ENCODE results near the gene DPP8. TPM values are rescaled to one million over a fixed set of nuclear protein-coding genes. Genes with fewer than 3 reads are reported as not detected.

DPP8 gene
- total RNA-seq, 1 experiment from 2014 or later = 42.0 TPM

GRCh38 chr15:65518633-65519285 lies 1.3 kb upstream of the DPP8 start:
- H3K27me3 ChIP-seq (ENCODE audit: low read length) = no peaks in the 10 kb centered on the region
- H3K4me3 ChIP-seq (ENCODE audit: low read length) = no peak overlapping the region
- peak overlapping the region; percentile 70 for H3K27ac ChIP-seq (ENCODE audit: low read length)
- H3K36me3 ChIP-seq (ENCODE audit: insufficient read depth, low read length) = peaks cover 11% of the 10 kb centered on the region; the same call in 1 of the 2 replicates
- no peak overlapping the region for H3K9ac ChIP-seq (ENCODE audit: low read length)
- H2AFZ ChIP-seq (ENCODE audit: low read length) = no peak overlapping the region
- peaks cover 37% of the 10 kb centered on the region for H3K79me2 ChIP-seq (ENCODE audit: low read length)
- H4K20me1 ChIP-seq (ENCODE audit: insufficient read depth, low read depth, low read length) = peaks cover 15% of the 10 kb centered on the region
- no peaks in the 10 kb centered on the region for H3K9me3 ChIP-seq (ENCODE audit: low read length)
- peaks cover 43% of the 10 kb centered on the region for H3K4me1 ChIP-seq (ENCODE audit: low read length)
- peak; percentile 37 for DNase-seq
- H3K9me2 ChIP-seq (replicated peaks; ENCODE audit: insufficient read depth, low read length) = no peaks in the 10 kb centered on the region
- H3K4me2 ChIP-seq (ENCODE audit: low read depth, low read length, poor library complexity, severe bottlenecking) = peak overlapping the region; percentile 75

- peak overlapping the region; percentile 94 for H3K4me3 ChIP-seq (ENCODE audit: low read length)
- no peak overlapping the region; the same call in 1 of the 2 replicates for H3K27ac ChIP-seq (ENCODE audit: low read length)
- peak overlapping the region; percentile 41; the same call in 1 of the 2 replicates for H2AFZ ChIP-seq (ENCODE audit: low read length)
- H4K20me1 ChIP-seq (ENCODE audit: insufficient read depth, low read depth, low read length) = peaks cover 15% of the 10 kb centered on the region
- peaks cover 43% of the 10 kb centered on the region for H3K79me2 ChIP-seq (ENCODE audit: low read length)
- peaks cover 13% of the 10 kb centered on the region; the same call in 1 of the 2 replicates for H3K36me3 ChIP-seq (ENCODE audit: insufficient read depth, low read length)
- peak overlapping the region; percentile 97 for H3K9ac ChIP-seq (ENCODE audit: low read length)
- peak overlapping the region; percentile 97 for H3K4me2 ChIP-seq (ENCODE audit: low read depth, low read length, poor library complexity, severe bottlenecking)
- no peaks in the 10 kb centered on the region for H3K27me3 ChIP-seq (ENCODE audit: low read length)
- no peaks in the 10 kb centered on the region for H3K9me2 ChIP-seq (replicated peaks; ENCODE audit: insufficient read depth, low read length)
- peaks cover 43% of the 10 kb centered on the region for H3K4me1 ChIP-seq (ENCODE audit: low read length)
- DNase-seq = no peak
- no peaks in the 10 kb centered on the region for H3K9me3 ChIP-seq (ENCODE audit: low read length)
Observed at GRCh38 chr15:65517866-65518207, 348 bp upstream of the DPP8 start.

GRCh38 chr15:65512807-65513416 lies 4.6 kb downstream of the DPP8 start:
- no peak overlapping the region for H3K4me2 ChIP-seq (ENCODE audit: low read depth, low read length, poor library complexity, severe bottlenecking)
- no peak overlapping the region for H2AFZ ChIP-seq (ENCODE audit: low read length)
- peaks cover 17% of the 10 kb centered on the region for H3K4me1 ChIP-seq (ENCODE audit: low read length)
- H3K27me3 ChIP-seq (ENCODE audit: low read length) = no peaks in the 10 kb centered on the region
- H3K4me3 ChIP-seq (ENCODE audit: low read length) = no peak overlapping the region
- no peaks in the 10 kb centered on the region for H3K9me3 ChIP-seq (ENCODE audit: low read length)
- H4K20me1 ChIP-seq (ENCODE audit: insufficient read depth, low read depth, low read length) = peaks cover 15% of the 10 kb centered on the region
- no peaks in the 10 kb centered on the region for H3K9me2 ChIP-seq (replicated peaks; ENCODE audit: insufficient read depth, low read length)
- DNase-seq = peak; percentile 37
- no peak overlapping the region for H3K27ac ChIP-seq (ENCODE audit: low read length)
- no peak overlapping the region for H3K9ac ChIP-seq (ENCODE audit: low read length)
- peaks cover 74% of the 10 kb centered on the region for H3K79me2 ChIP-seq (ENCODE audit: low read length)
- peaks cover 44% of the 10 kb centered on the region; the same call in 1 of the 2 replicates for H3K36me3 ChIP-seq (ENCODE audit: insufficient read depth, low read length)

- no peak overlapping the region for H3K27ac ChIP-seq (ENCODE audit: low read length)
- H3K9me3 ChIP-seq (ENCODE audit: low read length) = no peaks in the 10 kb centered on the region
- no peak for DNase-seq
Observed at GRCh38 chr15:65512189-65512588, 5.3 kb downstream of the DPP8 start.

GRCh38 chr15:65509321-65509720 lies 8.2 kb downstream of the DPP8 start:
- H3K9me2 ChIP-seq (replicated peaks; ENCODE audit: insufficient read depth, low read length) = no peaks in the 10 kb centered on the region
- H4K20me1 ChIP-seq (ENCODE audit: insufficient read depth, low read depth, low read length) = no peaks in the 10 kb centered on the region
- H3K9me3 ChIP-seq (ENCODE audit: low read length) = no peaks in the 10 kb centered on the region
- H3K36me3 ChIP-seq (ENCODE audit: insufficient read depth, low read length) = peaks cover 51% of the 10 kb centered on the region
- H3K4me1 ChIP-seq (ENCODE audit: low read length) = no peaks in the 10 kb centered on the region
- DNase-seq = peak; percentile 15
- H3K9ac ChIP-seq (ENCODE audit: low read length) = no peak overlapping the region
- peaks cover 52% of the 10 kb centered on the region for H3K79me2 ChIP-seq (ENCODE audit: low read length)
- H3K4me2 ChIP-seq (ENCODE audit: low read depth, low read length, poor library complexity, severe bottlenecking) = no peak overlapping the region
- H3K27ac ChIP-seq (ENCODE audit: low read length) = no peak overlapping the region
- no peak overlapping the region for H2AFZ ChIP-seq (ENCODE audit: low read length)
- no peak overlapping the region for H3K4me3 ChIP-seq (ENCODE audit: low read length)
- H3K27me3 ChIP-seq (ENCODE audit: low read length) = no peaks in the 10 kb centered on the region

More at GRCh38 chr15:65512189-65512588, 5.3 kb downstream of the DPP8 start:
- Histone ChIP-seq H3K27me3 (ENCODE audit: low read length) (no peaks in the 10 kb centered on the region), H2AFZ (ENCODE audit: low read length) (no peak overlapping the region), H4K20me1 (ENCODE audit: insufficient read depth, low read depth, low read length) (peaks cover 15% of the 10 kb centered on the region), H3K36me3 (ENCODE audit: insufficient read depth, low read length) (peaks cover 48% of the 10 kb centered on the region), H3K9me2 (replicated peaks; ENCODE audit: insufficient read depth, low read length) (no peaks in the 10 kb centered on the region), H3K4me3 (ENCODE audit: low read length) (no peak overlapping the region), H3K79me2 (ENCODE audit: low read length) (peaks cover 77% of the 10 kb centered on the region), H3K4me1 (ENCODE audit: low read length) (peaks cover 14% of the 10 kb centered on the region), H3K9ac (ENCODE audit: low read length) (no peak overlapping the region), H3K4me2 (ENCODE audit: low read depth, low read length, poor library complexity, severe bottlenecking) (no peak overlapping the region)

- no peak overlapping the region for H3K4me2 ChIP-seq (ENCODE audit: low read depth, low read length, poor library complexity, severe bottlenecking)
- peaks cover 46% of the 10 kb centered on the region for H3K79me2 ChIP-seq (ENCODE audit: low read length)
- DNase-seq = no peak
- no peak overlapping the region for H3K4me3 ChIP-seq (ENCODE audit: low read length)
- H3K9me2 ChIP-seq (replicated peaks; ENCODE audit: insufficient read depth, low read length) = no peaks in the 10 kb centered on the region
- H3K36me3 ChIP-seq (ENCODE audit: insufficient read depth, low read length) = peaks cover 37% of the 10 kb centered on the region
- no peaks in the 10 kb centered on the region for H3K27me3 ChIP-seq (ENCODE audit: low read length)
- no peak overlapping the region for H3K27ac ChIP-seq (ENCODE audit: low read length)
- H3K9ac ChIP-seq (ENCODE audit: low read length) = no peak overlapping the region
- no peak overlapping the region for H2AFZ ChIP-seq (ENCODE audit: low read length)
- no peaks in the 10 kb centered on the region for H4K20me1 ChIP-seq (ENCODE audit: insufficient read depth, low read depth, low read length)
- H3K4me1 ChIP-seq (ENCODE audit: low read length) = no peaks in the 10 kb centered on the region
- no peaks in the 10 kb centered on the region for H3K9me3 ChIP-seq (ENCODE audit: low read length)
Observed at GRCh38 chr15:65494076-65494475, 23.4 kb downstream of the DPP8 start.

GRCh38 chr15:65484876-65485275 lies 32.6 kb downstream of the DPP8 start:
- Histone ChIP-seq H2AFZ (ENCODE audit: low read length) (no peak overlapping the region), H3K9ac (ENCODE audit: low read length) (no peak overlapping the region), H3K9me2 (replicated peaks; ENCODE audit: insufficient read depth, low read length) (no peaks in the 10 kb centered on the region), H3K4me3 (ENCODE audit: low read length) (no peak overlapping the region), H3K27ac (ENCODE audit: low read length) (no peak overlapping the region), H3K36me3 (ENCODE audit: insufficient read depth, low read length) (peaks cover 34% of the 10 kb centered on the region), H3K9me3 (ENCODE audit: low read length) (no peaks in the 10 kb centered on the region), H3K4me1 (ENCODE audit: low read length) (no peaks in the 10 kb centered on the region), H3K4me2 (ENCODE audit: low read depth, low read length, poor library complexity, severe bottlenecking) (no peak overlapping the region), H3K79me2 (ENCODE audit: low read length) (peaks cover 11% of the 10 kb centered on the region; the same call in 1 of the 2 replicates), H4K20me1 (ENCODE audit: insufficient read depth, low read depth, low read length) (no peaks in the 10 kb centered on the region), H3K27me3 (ENCODE audit: low read length) (no peaks in the 10 kb centered on the region)
- no peak for DNase-seq

- Histone ChIP-seq H3K9me3 (ENCODE audit: low read length) (no peaks in the 10 kb centered on the region), H3K9me2 (replicated peaks; ENCODE audit: insufficient read depth, low read length) (no peaks in the 10 kb centered on the region), H3K4me3 (ENCODE audit: low read length) (no peak overlapping the region), H3K4me2 (ENCODE audit: low read depth, low read length, poor library complexity, severe bottlenecking) (no peak overlapping the region), H3K27me3 (ENCODE audit: low read length) (no peaks in the 10 kb centered on the region), H3K36me3 (ENCODE audit: insufficient read depth, low read length) (peaks cover 51% of the 10 kb centered on the region), H3K4me1 (ENCODE audit: low read length) (peaks cover 5% of the 10 kb centered on the region; the same call in 1 of the 2 replicates), H2AFZ (ENCODE audit: low read length) (no peak overlapping the region), H3K9ac (ENCODE audit: low read length) (no peak overlapping the region), H3K79me2 (ENCODE audit: low read length) (peaks cover 18% of the 10 kb centered on the region), H4K20me1 (ENCODE audit: insufficient read depth, low read depth, low read length) (no peaks in the 10 kb centered on the region), H3K27ac (ENCODE audit: low read length) (no peak overlapping the region)
- no peak for DNase-seq
Observed at GRCh38 chr15:65476903-65477302, 40.6 kb downstream of the DPP8 start.

Measured in Karpas-422 (cell line).